ENCODE data around the gene GPR35. TPM values are rescaled to one million over a fixed set of nuclear protein-coding genes. Genes with fewer than 3 reads are reported as not detected.

The GPR35 gene
- total and polyA plus RNA-seq, 2 donors (not counting 3 experiments of a cell fraction or from before 2014, with no cell fraction given): 0.18 to 0.33 TPM

DNA sequence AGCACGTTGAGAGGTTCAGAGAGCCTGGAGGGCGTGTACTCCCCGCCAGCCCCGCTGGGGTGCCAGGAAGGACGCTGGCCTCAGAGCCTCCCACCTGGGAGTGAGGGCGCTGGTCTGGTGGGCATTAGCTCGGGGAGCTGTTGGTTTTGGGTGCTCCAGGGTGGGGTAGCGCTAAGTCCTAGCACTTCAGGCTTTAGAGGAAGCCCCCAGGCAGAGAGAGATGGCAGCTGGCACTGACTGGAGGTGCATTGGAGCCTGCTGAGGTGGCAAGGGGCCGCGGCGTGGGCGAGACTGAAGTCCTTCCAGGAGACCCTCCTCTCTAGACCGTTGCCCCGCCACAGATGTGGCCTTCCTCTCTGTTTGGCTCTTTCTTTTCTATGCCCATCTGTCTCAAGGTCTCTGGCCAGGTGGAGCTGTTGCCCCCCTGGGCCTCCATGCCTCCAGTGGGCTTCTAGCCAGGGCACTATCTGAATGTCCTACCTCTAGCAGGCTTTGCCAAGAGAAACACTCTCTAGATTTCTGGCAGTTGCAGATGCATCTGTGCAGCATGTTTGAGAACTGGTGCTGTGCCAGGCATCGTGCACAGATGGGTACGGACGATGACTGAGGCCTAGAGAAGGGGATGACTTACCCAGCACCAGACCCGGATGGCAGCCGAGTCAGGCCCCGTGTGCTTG lies 32.1 kb upstream of the GPR35 start:
- POLR2A ChIA-PET: no interaction called here
- Histone ChIP-seq H3K9ac (replicated peaks; ENCODE audit: extremely low read depth, insufficient read depth, low read length) (no peak overlapping the region), H3K9me1 (replicated peaks; ENCODE audit: control insufficient read depth, extremely low read depth, insufficient read depth, low read length) (no peaks in the 10 kb centered on the region), H2AFZ (ENCODE audit: low read depth, low read length) (no peak overlapping the region), H3K79me2 (ENCODE audit: control insufficient read depth, insufficient read depth, low read length) (peaks cover 21% of the 10 kb centered on the region), H3K4me3 (replicated peaks in 1 of 3; ENCODE audit: insufficient read depth in 1 of 3, low read depth in 1 of 3, low read length in 3 of 3) (no peak overlapping the region), H3K4me2 (ENCODE audit: insufficient read depth, low read length) (no peak overlapping the region), H3K27me3 (ENCODE audit: control insufficient read depth in 2 of 2, insufficient read depth in 2 of 2, low read length in 2 of 2) (no peaks in the 10 kb centered on the region), H3K9me3 (replicated peaks; ENCODE audit: control insufficient read depth, insufficient read depth, low read length) (no peaks in the 10 kb centered on the region), H3K27ac (ENCODE audit: insufficient read depth, low read depth, low read length) (no peak overlapping the region), H3K4me1 (ENCODE audit: control insufficient read depth, extremely low read depth, insufficient read depth, low read length) (peaks cover 1% of the 10 kb centered on the region), H3K36me3 (ENCODE audit: control insufficient read depth in 2 of 2, extremely low read depth in 1 of 2, insufficient read depth in 2 of 2, low read length in 2 of 2) (peaks cover 2 to 23% of the 10 kb centered on the region in 2 experiments), H4K20me1 (replicated peaks; ENCODE audit: control insufficient read depth, extremely low read depth, insufficient read depth, low read length) (no peaks in the 10 kb centered on the region)
- CTCF ChIA-PET: no interaction called here
- intact Hi-C loops (cut with micrococcal nuclease) (no loop called here), dilution Hi-C loops (cut with MboI; ENCODE audit: extremely low pct_ligation_motif_present, low sequenced_read_pairs) (no loop called here)
- DNase-seq (ENCODE audit: low read depth, low spot score) (no peak), FAIRE-seq (no peak)
- BruUV-seq (replicated peaks): no TSS peak
- TF ChIP-seq POLR2A (IDR thresholded peaks at IDR 0.05; ENCODE audit: low read depth, low read length) (no peak), FOS (IDR thresholded peaks at IDR 0.05; ENCODE audit: borderline replicate concordance, insufficient read depth, low read length) (no peak), POLR2AphosphoS5 (IDR thresholded peaks at IDR 0.05; ENCODE audit: insufficient read depth, low read depth, low read length) (no peak), JUN (IDR thresholded peaks at IDR 0.05; ENCODE audit: borderline replicate concordance, insufficient read depth, insufficient read length, low read depth) (no peak), EZH2 (IDR thresholded peaks at IDR 0.05; ENCODE audit: borderline replicate concordance, low read depth, low read length, severe bottlenecking) (no peak), MYC (IDR thresholded peaks at IDR 0.05; ENCODE audit: low read depth, low read length) (no peak), GATA2 (IDR thresholded peaks at IDR 0.05; ENCODE audit: insufficient read depth, insufficient read length, low read depth, low read length) (no peak)
- TF ChIP-seq, protein P1, sequence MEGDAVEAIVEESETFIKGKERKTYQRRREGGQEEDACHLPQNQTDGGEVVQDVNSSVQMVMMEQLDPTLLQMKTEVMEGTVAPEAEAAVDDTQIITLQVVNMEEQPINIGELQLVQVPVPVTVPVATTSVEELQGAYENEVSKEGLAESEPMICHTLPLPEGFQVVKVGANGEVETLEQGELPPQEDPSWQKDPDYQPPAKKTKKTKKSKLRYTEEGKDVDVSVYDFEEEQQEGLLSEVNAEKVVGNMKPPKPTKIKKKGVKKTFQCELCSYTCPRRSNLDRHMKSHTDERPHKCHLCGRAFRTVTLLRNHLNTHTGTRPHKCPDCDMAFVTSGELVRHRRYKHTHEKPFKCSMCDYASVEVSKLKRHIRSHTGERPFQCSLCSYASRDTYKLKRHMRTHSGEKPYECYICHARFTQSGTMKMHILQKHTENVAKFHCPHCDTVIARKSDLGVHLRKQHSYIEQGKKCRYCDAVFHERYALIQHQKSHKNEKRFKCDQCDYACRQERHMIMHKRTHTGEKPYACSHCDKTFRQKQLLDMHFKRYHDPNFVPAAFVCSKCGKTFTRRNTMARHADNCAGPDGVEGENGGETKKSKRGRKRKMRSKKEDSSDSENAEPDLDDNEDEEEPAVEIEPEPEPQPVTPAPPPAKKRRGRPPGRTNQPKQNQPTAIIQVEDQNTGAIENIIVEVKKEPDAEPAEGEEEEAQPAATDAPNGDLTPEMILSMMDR (IDR thresholded peaks at IDR 0.05; ENCODE audit: extremely low read depth in 1 of 2, insufficient read depth in 1 of 2, low read depth in 1 of 2, low read length in 2 of 2): no peak
- TF ChIP-seq, protein P2, sequence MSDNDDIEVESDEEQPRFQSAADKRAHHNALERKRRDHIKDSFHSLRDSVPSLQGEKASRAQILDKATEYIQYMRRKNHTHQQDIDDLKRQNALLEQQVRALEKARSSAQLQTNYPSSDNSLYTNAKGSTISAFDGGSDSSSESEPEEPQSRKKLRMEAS (IDR thresholded peaks at IDR 0.05; ENCODE audit: insufficient read depth, insufficient read length): no peak

Data from endothelial cell of umbilical vein (primary cell).